ENCODE data around the gene IDUA. TPM values are rescaled to one million over a fixed set of nuclear protein-coding genes. Genes with fewer than 3 reads are reported as not detected.
A peak's percentile ranks its signal among the peaks of the same experiment; 100 is the strongest.

IDUA gene
- total and polyA plus RNA-seq, 10 of the 15 experiments (the other 5 are each of a cell fraction or from before 2014, with no cell fraction given): 0.05 to 7.6 (median 1.4) TPM; not detected in 1

- peak; percentile 58 to 79 (median 69) for TF ChIP-seq CTCF (IDR thresholded peaks at IDR 0.05 in 2 of 3, conservative IDR thresholded peaks at IDR 0.05 in 1 of 3; ENCODE audit: control insufficient read depth in 2 of 3, extremely low read depth in 1 of 3, insufficient read depth in 1 of 3, low read depth in 3 of 3, low read length in 3 of 3)
- TF ChIP-seq ATF3 (IDR thresholded peaks at IDR 0.05; ENCODE audit: borderline replicate concordance, extremely low read depth, low read depth, low read length): no peak
- TF ChIP-seq POLR2AphosphoS2 (IDR thresholded peaks at IDR 0.05; ENCODE audit: low read depth, low read length): no peak
- TF ChIP-seq RAD21 (IDR thresholded peaks at IDR 0.05; ENCODE audit: insufficient read depth, low read depth, low read length): peak; percentile 73
- no peak for TF ChIP-seq STAT3 (IDR thresholded peaks at IDR 0.05; ENCODE audit: low read depth, low read length)
- no peak for TF ChIP-seq RELB (IDR thresholded peaks at IDR 0.05; ENCODE audit: low read depth)
- TF ChIP-seq HSF1 (IDR thresholded peaks at IDR 0.05; ENCODE audit: low read depth, low read length): no peak
- no peak for TF ChIP-seq E4F1 (IDR thresholded peaks at IDR 0.05; ENCODE audit: borderline replicate concordance, partially characterized antibody)
- no peak for TF ChIP-seq ELK1 (IDR thresholded peaks at IDR 0.05; ENCODE audit: low read depth, low read length)
- no peak for TF ChIP-seq BCL3 (IDR thresholded peaks at IDR 0.05; ENCODE audit: borderline replicate concordance, insufficient read depth, low read depth, low read length, poor library complexity, severe bottlenecking)
- TF ChIP-seq EED (IDR thresholded peaks at IDR 0.05; ENCODE audit: low read depth): no peak
- peak; percentile 72 for TF ChIP-seq HDAC6 (IDR thresholded peaks at IDR 0.05; ENCODE audit: unreplicated experiment)
- TF ChIP-seq ATF2 (IDR thresholded peaks at IDR 0.05; ENCODE audit: low read length): no peak
- TF ChIP-seq NBN (IDR thresholded peaks at IDR 0.05): no peak
- peak; percentile 86 for TF ChIP-seq IKZF1 (conservative IDR thresholded peaks at IDR 0.05)
- no peak for TF ChIP-seq IKZF2 (IDR thresholded peaks at IDR 0.05)
Observed at GRCh38 chr4:986879-987623, at the start of gene IDUA (continued).

Measured in GM12878 (cell line).